ENCODE data around the gene AMACR.

- TF ChIP-seq SIRT6 (IDR thresholded peaks at IDR 0.05; ENCODE audit: low read depth, low read length) (no peak), JUND (IDR thresholded peaks at IDR 0.05; ENCODE audit: borderline replicate concordance, low read depth, low read length) (no peak), JUND (tag; IDR thresholded peaks at IDR 0.05; ENCODE audit: borderline replicate concordance, low read depth, low read length) (no peak), FOS (IDR thresholded peaks at IDR 0.05; ENCODE audit: extremely low read depth, insufficient read length) (no peak), ZFP36 (IDR thresholded peaks at IDR 0.05; ENCODE audit: low read depth, low read length, partially characterized antibody) (no peak), CTCF (IDR thresholded peaks at IDR 0.05 in 2 of 3, conservative IDR thresholded peaks at IDR 0.05 in 1 of 3; ENCODE audit: insufficient read depth in 2 of 3, low read depth in 1 of 3, low read length in 3 of 3) (no peak), ZNF274 (IDR thresholded peaks at IDR 0.05; ENCODE audit: borderline replicate concordance, low read depth, low read length) (no peak), JUNB (CRISPR knock-in tag; conservative IDR thresholded peaks at IDR 0.05) (no peak), POLR2AphosphoS5 (IDR thresholded peaks at IDR 0.05; ENCODE audit: control insufficient read depth, insufficient read depth, low read depth, low read length) (no peak), CBX5 (IDR thresholded peaks at IDR 0.05; ENCODE audit: borderline replicate concordance, low read depth) (no peak)
These were observed 47.8 kb upstream of the AMACR start for GRCh38 chr5:34055667-34056066.

Measured in K562 (cell line).